Non-pigmented ciliary epithelial cell (primary cell): ENCODE measurements around the gene TMEM120B.
"Not testable (repeated sequence)": the region's sequence is repeated elsewhere in the genome, so short reads cannot be mapped to it uniquely, and the experiment has no call there.

Source experiments
- DNase-seq: peaks from one replicate; pipeline ENCODE4 v3.0.0-alpha.2; 2010; ENCODE audit warnings: low read depth

Gene TMEM120B

GRCh38 chr12:121709478-121709961, 3.0 kb upstream of the TMEM120B start:
- peak; percentile 31 for DNase-seq

- no peak for DNase-seq
These were observed 977 bp upstream of the TMEM120B start for GRCh38 chr12:121711361-121712189.

- no peak for DNase-seq
These were observed 427 bp upstream of the TMEM120B start for GRCh38 chr12:121712190-121712460.

- no peak for DNase-seq
These were observed 765 bp downstream of the TMEM120B start for GRCh38 chr12:121713257-121713777.

- DNase-seq, result no peak
These were observed 1.2 kb downstream of the TMEM120B start for GRCh38 chr12:121713793-121714192.

GRCh38 chr12:121715055-121715454, 2.5 kb downstream of the TMEM120B start:
- not testable (repeated sequence) for DNase-seq

- DNase-seq, result no peak
These were observed 3.4 kb downstream of the TMEM120B start for GRCh38 chr12:121715862-121716435.

- peak; percentile 73 for DNase-seq
These were observed 4.6 kb downstream of the TMEM120B start for GRCh38 chr12:121717041-121717699.

- no peak for DNase-seq
These were observed 6.2 kb downstream of the TMEM120B start for GRCh38 chr12:121718653-121719239.

- peak; percentile 76 for DNase-seq
These were observed 7.4 kb downstream of the TMEM120B start for GRCh38 chr12:121719926-121720414.

- no peak for DNase-seq
These were observed 8.2 kb downstream of the TMEM120B start for GRCh38 chr12:121720762-121721161.

- DNase-seq, result no peak
These were observed 10.0 kb downstream of the TMEM120B start for GRCh38 chr12:121722511-121722910.

- DNase-seq, result no peak
These were observed 10.6 kb downstream of the TMEM120B start for GRCh38 chr12:121723200-121723599.

- no peak for DNase-seq
These were observed 12.4 kb downstream of the TMEM120B start for GRCh38 chr12:121724925-121725324.

GRCh38 chr12:121725423-121725822, 12.9 kb downstream of the TMEM120B start:
- DNase-seq, result no peak

GRCh38 chr12:121729021-121729420, 16.5 kb downstream of the TMEM120B start:
- no peak for DNase-seq

- no peak for DNase-seq
These were observed 18.9 kb downstream of the TMEM120B start for GRCh38 chr12:121731473-121731872.

- DNase-seq, result no peak
These were observed 21.3 kb downstream of the TMEM120B start for GRCh38 chr12:121733849-121734248.

GRCh38 chr12:121738340-121738858, 25.8 kb downstream of the TMEM120B start:
- DNase-seq, result no peak

GRCh38 chr12:121740847-121741246, 28.3 kb downstream of the TMEM120B start:
- DNase-seq, result no peak

- no peak for DNase-seq
These were observed 29.2 kb downstream of the TMEM120B start for GRCh38 chr12:121741743-121742142.

- DNase-seq, result not testable (repeated sequence)
These were observed 33.0 kb downstream of the TMEM120B start for GRCh38 chr12:121745545-121745944.
